Measurements from ENCODE around the gene SYT2. TPM values are rescaled to one million over a fixed set of nuclear protein-coding genes. Genes with fewer than 3 reads are reported as not detected.

SYT2 gene
- total and polyA plus RNA-seq, 2 of the 13 experiments (the other 11 are each of a cell fraction or from before 2014, with no cell fraction given), result not detected

DNA sequence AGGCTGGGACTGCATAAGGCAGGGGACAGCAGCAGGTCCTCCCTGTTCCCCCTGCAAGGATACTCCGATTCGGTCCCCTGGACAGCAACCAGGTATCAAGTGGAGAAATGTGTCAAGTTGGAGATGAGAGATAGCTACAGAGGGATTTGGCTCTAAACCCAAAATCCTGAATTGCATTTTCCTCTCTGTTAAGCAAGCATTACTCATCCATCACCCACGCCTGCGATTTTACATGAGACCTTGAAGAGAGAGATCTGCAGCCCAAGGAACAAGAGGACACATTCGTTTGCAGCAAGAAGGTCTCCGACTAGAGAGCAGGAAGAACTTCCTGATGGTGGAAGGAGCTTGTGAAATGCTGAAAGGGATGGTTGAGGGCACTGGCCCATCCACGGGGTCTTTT, 21.9 kb downstream of the SYT2 start:
- no peaks in the 10 kb centered on the region for H3K36me3 ChIP-seq (replicated peaks in 1 of 2; ENCODE audit: control insufficient read depth in 1 of 2, insufficient read depth in 2 of 2, low read length in 2 of 2)
- H3K4me3 ChIP-seq (replicated peaks in 1 of 3; ENCODE audit: insufficient read depth in 1 of 3, low read depth in 2 of 3, low read length in 3 of 3), result no peak overlapping the region
- ChIA-PET POLR2A (no interaction called here), CTCF (ENCODE audit: low intra/inter-chr PET ratio, low total read pairs) (no interaction called here)
- in situ Hi-C loops (cut with HindIII; ENCODE audit: extremely low pct_ligation_motif_present, low pct_unique_long_range_greater_than_20kb), result no loop called here
- H3K27ac ChIP-seq (ENCODE audit: extremely low read length, insufficient read depth, low read length), result no peak overlapping the region
- no peaks in the 10 kb centered on the region for H3K9me3 ChIP-seq (ENCODE audit: low read length)
- ATAC-seq, result no peak
- no peaks in the 10 kb centered on the region for H3K79me2 ChIP-seq (ENCODE audit: insufficient read depth, low read length)
- BruUV-seq (replicated peaks), result no TSS peak
- FAIRE-seq, result no peak
- TF ChIP-seq ZNF878 (CRISPR knock-in tag; IDR thresholded peaks at IDR 0.05) (no peak), ZNF614 (CRISPR knock-in tag; IDR thresholded peaks at IDR 0.05; ENCODE audit: borderline replicate concordance) (no peak), SIN3B (IDR thresholded peaks at IDR 0.05; ENCODE audit: low read length) (no peak), SETDB1 (CRISPR knock-in tag; IDR thresholded peaks at IDR 0.05; ENCODE audit: borderline replicate concordance) (no peak), ZNF207 (IDR thresholded peaks at IDR 0.05; ENCODE audit: borderline replicate concordance) (no peak), SRSF1 (optimal IDR thresholded peaks at IDR 0.05; ENCODE audit: low read depth, low read length) (no peak), CC2D1A (CRISPR knock-in tag; IDR thresholded peaks at IDR 0.05) (no peak), ZNF337 (CRISPR knock-in tag; IDR thresholded peaks at IDR 0.05; ENCODE audit: borderline replicate concordance, low read depth) (no peak), POLR2G (IDR thresholded peaks at IDR 0.05; ENCODE audit: low read depth, low read length) (no peak), CBX1 (IDR thresholded peaks at IDR 0.05; ENCODE audit: low read depth) (no peak), STAT5B (CRISPR knock-in tag; IDR thresholded peaks at IDR 0.05) (no peak), SOX5 (CRISPR knock-in tag; IDR thresholded peaks at IDR 0.05; ENCODE audit: borderline replicate concordance) (no peak), ZNF768 (CRISPR knock-in tag; IDR thresholded peaks at IDR 0.05) (no peak), ZBTB7B (CRISPR knock-in tag; IDR thresholded peaks at IDR 0.05) (no peak), ZNF772 (CRISPR knock-in tag; IDR thresholded peaks at IDR 0.05) (no peak)
- TF ChIP-seq, protein P1, sequence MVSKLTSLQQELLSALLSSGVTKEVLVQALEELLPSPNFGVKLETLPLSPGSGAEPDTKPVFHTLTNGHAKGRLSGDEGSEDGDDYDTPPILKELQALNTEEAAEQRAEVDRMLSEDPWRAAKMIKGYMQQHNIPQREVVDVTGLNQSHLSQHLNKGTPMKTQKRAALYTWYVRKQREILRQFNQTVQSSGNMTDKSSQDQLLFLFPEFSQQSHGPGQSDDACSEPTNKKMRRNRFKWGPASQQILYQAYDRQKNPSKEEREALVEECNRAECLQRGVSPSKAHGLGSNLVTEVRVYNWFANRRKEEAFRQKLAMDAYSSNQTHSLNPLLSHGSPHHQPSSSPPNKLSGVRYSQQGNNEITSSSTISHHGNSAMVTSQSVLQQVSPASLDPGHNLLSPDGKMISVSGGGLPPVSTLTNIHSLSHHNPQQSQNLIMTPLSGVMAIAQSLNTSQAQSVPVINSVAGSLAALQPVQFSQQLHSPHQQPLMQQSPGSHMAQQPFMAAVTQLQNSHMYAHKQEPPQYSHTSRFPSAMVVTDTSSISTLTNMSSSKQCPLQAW (CRISPR knock-in tag; IDR thresholded peaks at IDR 0.05), result no peak
- H4K20me1 ChIP-seq (ENCODE audit: insufficient read depth, low read length), result peaks cover 3% of the 10 kb centered on the region; the same call in 1 of the 2 replicates
- no peak overlapping the region for H2AFZ ChIP-seq (ENCODE audit: low read length)
- no peaks in the 10 kb centered on the region for H3K4me1 ChIP-seq (ENCODE audit: insufficient read depth, low read length)
- no peak overlapping the region for H3K9ac ChIP-seq (ENCODE audit: insufficient read depth, low read depth, low read length)
- no peak overlapping the region for H3K4me2 ChIP-seq (ENCODE audit: low read depth, low read length)
- WGBS (ENCODE audit: low lambda C conversion rate), result 2% methylated on average over 7 of the region's 7 CpGs
- DNase-seq (ENCODE audit: low spot score), result no peak
- peaks cover 1 to 34% of the 10 kb centered on the region in 2 experiments; a peak in 2 of 5 replicates for H3K27me3 ChIP-seq (ENCODE audit: control insufficient read depth in 1 of 2, insufficient read depth in 2 of 2, low read length in 2 of 2)
- intact Hi-C loops (cut with micrococcal nuclease; ENCODE audit: unreplicated experiment), result no loop called here
